NT2/D1 (cell line): ENCODE data around the gene PCSK9.

Experiments used
- SUZ12 ChIP-seq: IDR thresholded peaks from 2 replicates; pipeline ENCODE4 v1.6.1; 2011; ENCODE audit not compliant: insufficient read length, insufficient read depth; ENCODE audit errors: extremely low read depth
- YY1 ChIP-seq: IDR thresholded peaks from 2 replicates; pipeline ENCODE4 v1.6.1; 2011; ENCODE audit not compliant: insufficient read length, insufficient read depth

GRCh38 chr1:55015123-55015522 lies 24.2 kb upstream of the PCSK9 start:
- TF ChIP-seq SUZ12: no peak
- no peak for TF ChIP-seq YY1
